HepG2 (cell line): Measurements from ENCODE around the gene SNAI3. TPM values are rescaled to one million over a fixed set of nuclear protein-coding genes. Genes with fewer than 3 reads are reported as not detected.

ENCODE experiments used
- ATAC-seq: fragments of 200-7000 bp; cut with Tn5 transposase; 3 replicates; pipeline ENCODE4 v1.9.1; 2020; ENCODE audit warnings: mild to moderate bottlenecking, moderate library complexity
- BruUV-seq: library from RNA; stranded (reverse); fragments of 400-500 nt; replicated peaks from 2 replicates; lab custom pipeline; 2021; lab: Mats Ljungman, UMichigan
- CTCF ChIA-PET: fragments of 300-600 bp; formaldehyde crosslinking; extraction: SDS; loops from one replicate; lab custom pipeline; 2021; ENCODE audit warnings: low total read pairs, inconsistent platforms, low intra/inter-chr PET ratio; lab: Yijun Ruan, JAX
- POLR2A ChIA-PET: fragments of 350-600 bp; sonication (Branson Sonifier 250); formaldehyde crosslinking; loops from one replicate; lab custom pipeline; 2020; ENCODE audit warnings: antibody characterized with exemption, inconsistent platforms; lab: Yijun Ruan, JAX
- DNase-seq: peaks from one replicate; pipeline ENCODE4 v3.0.0-alpha.2; 2015; ENCODE audit warnings: low spot score
- FAIRE-seq: peaks from 3 replicates; lab custom pipeline; 2011; peaks lifted over from hg19 to GRCh38; lab: Jason Lieb, UNC
- H2AFZ ChIP-seq: one replicate; pipeline ENCODE4 v1.6.1; 2011; ENCODE audit warnings: low read length, inconsistent platforms
- H3K27ac ChIP-seq: fragments of 300-600 bp; 3 replicates; pipeline ENCODE4 v1.8.0; 2011; ENCODE audit warnings: mixed run types, mild to moderate bottlenecking, mixed read lengths, low read length, inconsistent platforms; ENCODE audit not compliant: insufficient read depth; ENCODE audit errors: extremely low read length
- H3K27me3 ChIP-seq, 2 experiments: fragments of 200-600 bp in 1 of 2; 2 replicates in 1 of 2; 3 replicates in 1 of 2; pipeline versions ENCODE4 v1.6.0 to v1.8.0; 2011; ENCODE audit warnings: low read length in 2 of 2, mild to moderate bottlenecking in 2 of 2, moderate library complexity in 2 of 2, inconsistent platforms in 1 of 2; ENCODE audit not compliant: insufficient read depth in 2 of 2, control insufficient read depth in 1 of 2
- H3K36me3 ChIP-seq, 2 experiments: fragments of 200-600 bp in 1 of 2; replicated peaks in 1 of 2; 2 replicates in 1 of 2; 3 replicates in 1 of 2; pipeline versions ENCODE4 v1.5.1 to v1.8.0; 2011; ENCODE audit warnings: low read length in 2 of 2, inconsistent platforms in 1 of 2; ENCODE audit not compliant: insufficient read depth in 2 of 2, control insufficient read depth in 1 of 2
- H3K4me1 ChIP-seq: 2 replicates; pipeline ENCODE4 v1.5.1; 2012; ENCODE audit warnings: low read length, inconsistent platforms; ENCODE audit not compliant: insufficient read depth
- H3K4me2 ChIP-seq: 2 replicates; pipeline ENCODE4 v1.6.0; 2011; ENCODE audit warnings: low read depth, low read length, inconsistent platforms
- H3K4me3 ChIP-seq, 3 experiments: fragments of 200-600 bp in 1 of 3; sonication (generic), shearing (Covaris generic) in 1 of 3; replicated peaks in 1 of 3; 2 replicates each; pipeline ENCODE4 v1.5.1; 2011 to 2016; ENCODE audit warnings: low read length in 3 of 3, inconsistent platforms in 2 of 3, low read depth in 2 of 3, mild to moderate bottlenecking in 2 of 3, control low read depth in 1 of 3, mixed read lengths in 1 of 3; ENCODE audit not compliant: insufficient read depth in 1 of 3
- H3K79me2 ChIP-seq: one replicate; pipeline ENCODE4 v1.6.1; 2011; ENCODE audit warnings: low read length, inconsistent platforms; ENCODE audit not compliant: insufficient read depth
- H3K9ac ChIP-seq: 2 replicates; pipeline ENCODE4 v1.6.0; 2011; ENCODE audit warnings: mild to moderate bottlenecking, low read depth, low read length, inconsistent platforms; ENCODE audit not compliant: insufficient read depth
- H3K9me3 ChIP-seq: 2 replicates; pipeline ENCODE4 v1.5.1; 2012; ENCODE audit warnings: mild to moderate bottlenecking, low read length
- H4K20me1 ChIP-seq: 2 replicates; pipeline ENCODE4 v1.6.0; 2011; ENCODE audit warnings: inconsistent platforms, mild to moderate bottlenecking, low read length, moderate library complexity; ENCODE audit not compliant: insufficient read depth
- FOXJ3 ChIP-seq: sonication (generic); formaldehyde crosslinking; IDR thresholded peaks from 2 replicates; pipeline ENCODE4 v1.4.0; 2020; ENCODE audit warnings: missing genetic modification reagents, mild to moderate bottlenecking, borderline replicate concordance
- KDM5B ChIP-seq: sonication (generic); formaldehyde crosslinking; IDR thresholded peaks from 2 replicates; pipeline ENCODE4 v1.4.0; 2020; ENCODE audit warnings: missing genetic modification reagents, mild to moderate bottlenecking, borderline replicate concordance
- MTA1 ChIP-seq: sonication (generic); formaldehyde crosslinking; IDR thresholded peaks from 2 replicates; pipeline ENCODE4 v1.4.0; 2020; ENCODE audit warnings: missing genetic modification reagents, mild to moderate bottlenecking, borderline replicate concordance
- RARA ChIP-seq: IDR thresholded peaks from 2 replicates; pipeline ENCODE4 v1.6.1; 2016; ENCODE audit warnings: missing genetic modification reagents, missing compliant biosample characterization
- RFX1 ChIP-seq: fragments of 450-650 bp; IDR thresholded peaks from 2 replicates; pipeline ENCODE4 v1.6.1; 2017
- SAP130 ChIP-seq: IDR thresholded peaks from 2 replicates; pipeline ENCODE4 v1.6.1; 2016; ENCODE audit warnings: low read depth
- SKI ChIP-seq: fragments of 450-650 bp; IDR thresholded peaks from one replicate; pipeline ENCODE4 v1.6.1; 2018; ENCODE audit warnings: mild to moderate bottlenecking; ENCODE audit not compliant: partially characterized antibody
- TEAD3 ChIP-seq: optimal IDR thresholded peaks from 2 replicates; pipeline ENCODE3; 2016; ENCODE audit warnings: borderline replicate concordance
- THAP11 ChIP-seq: IDR thresholded peaks from 2 replicates; pipeline ENCODE4 v1.6.1; 2016; ENCODE audit warnings: missing biosample characterization, missing genetic modification reagents
- YEATS4 ChIP-seq: sonication (generic); formaldehyde crosslinking; IDR thresholded peaks from 2 replicates; pipeline ENCODE4 v1.4.0; 2020; ENCODE audit warnings: missing genetic modification reagents, borderline replicate concordance
- ZBTB38 ChIP-seq: sonication (generic); formaldehyde crosslinking; IDR thresholded peaks from 2 replicates; pipeline ENCODE4 v1.5.1; 2020; ENCODE audit warnings: mild to moderate bottlenecking, missing genetic modification reagents
- ZC3H13 ChIP-seq: sonication (generic); formaldehyde crosslinking; IDR thresholded peaks from 2 replicates; pipeline ENCODE4 v1.8.1; 2023; ENCODE audit warnings: mild to moderate bottlenecking, missing genetic modification reagents, moderate library complexity
- ZMAT3 ChIP-seq: sonication (generic); formaldehyde crosslinking; conservative IDR thresholded peaks from 2 replicates; pipeline ENCODE4 v1.7.0; 2021; ENCODE audit warnings: missing genetic modification reagents
- ZNF326 ChIP-seq: sonication (generic); formaldehyde crosslinking; IDR thresholded peaks from 2 replicates; pipeline ENCODE4 v1.4.0; 2020; ENCODE audit warnings: missing genetic modification reagents, borderline replicate concordance
- ZNF350 ChIP-seq: sonication (generic); formaldehyde crosslinking; IDR thresholded peaks from 2 replicates; pipeline ENCODE4 v1.4.0; 2020; ENCODE audit warnings: mild to moderate bottlenecking, low read depth, missing genetic modification reagents, borderline replicate concordance
- ZNF430 ChIP-seq: sonication (generic); formaldehyde crosslinking; IDR thresholded peaks from 2 replicates; pipeline ENCODE4 v1.9.0; 2021; ENCODE audit warnings: mild to moderate bottlenecking, missing genetic modification reagents
- ZNF564 ChIP-seq: sonication (generic); formaldehyde crosslinking; IDR thresholded peaks from 2 replicates; pipeline ENCODE4 v1.8.1; 2023; ENCODE audit warnings: mild to moderate bottlenecking, missing genetic modification reagents
- ZNF644 ChIP-seq: IDR thresholded peaks from 2 replicates; pipeline ENCODE4 v1.6.1; 2016; ENCODE audit warnings: low read depth
- ZNF7 ChIP-seq: IDR thresholded peaks from 2 replicates; pipeline ENCODE4 v1.6.1; 2016; ENCODE audit warnings: missing biosample characterization, missing genetic modification reagents
- WGBS: methylation state at CpG from one replicate; pipeline ENCODE4 v1.1.6; 2017; ENCODE audit warnings: low lambda C conversion rate; 5-methylcytosine and 5-hydroxymethylcytosine counted together
- in situ Hi-C: cut with HindIII; loops from 2 replicates; pipeline ENCODE4 v1.10.0; 2017; ENCODE audit warnings: low pct_unique_long_range_greater_than_20kb; ENCODE audit not compliant: extremely low pct_ligation_motif_present
- intact Hi-C: fragments of 100-400 bp; cut with micrococcal nuclease; formaldehyde crosslinking; loops from one replicate; pipeline ENCODE4 v1.10.0; 2022; ENCODE audit not compliant: unreplicated experiment
- polyA plus RNA-seq, 8 experiments: library from polyadenylated mRNA; depleted of rRNA in 3 of 8; stranded (reverse) in 7 of 8; unstranded in 1 of 8; fragments of >200 nt; fragmentation: Illumina TruSeq in 4 of 8; extraction: Trizol in 4 of 8; gene quantifications; 2 replicates each; pipeline versions ENCODE4 v1.2.1 to v1.2.3, GENCODE V29; 2011 to 2016; ENCODE audit warnings: low read depth in 4 of 8, missing spikeins in 1 of 8, mixed read lengths in 1 of 8; ENCODE audit not compliant: insufficient read depth in 1 of 8
- total RNA-seq, 5 experiments: library from RNA; depleted of rRNA; stranded (reverse); fragments of >200 nt; fragmentation: Illumina TruSeq; extraction: Trizol; gene quantifications; 2 replicates each; pipeline ENCODE4 v1.2.3, GENCODE V29; 2016; ENCODE audit warnings: low read depth in 1 of 5
- TF ChIP-seq, protein P1 (sequence below): sonication (generic); formaldehyde crosslinking; IDR thresholded peaks from 2 replicates; pipeline ENCODE4 v1.9.0; 2021; ENCODE audit warnings: missing genetic modification reagents, borderline replicate concordance
- TF ChIP-seq, protein P2 (sequence below): sonication (generic); formaldehyde crosslinking; IDR thresholded peaks from 2 replicates; pipeline ENCODE4 v1.4.0; 2020; ENCODE audit warnings: missing genetic modification reagents

Gene SNAI3
- total and polyA plus RNA-seq, 2 of the 13 experiments (the other 11 are each of a cell fraction or from before 2014, with no cell fraction given), result 0.09 to 0.18 TPM

DNA sequence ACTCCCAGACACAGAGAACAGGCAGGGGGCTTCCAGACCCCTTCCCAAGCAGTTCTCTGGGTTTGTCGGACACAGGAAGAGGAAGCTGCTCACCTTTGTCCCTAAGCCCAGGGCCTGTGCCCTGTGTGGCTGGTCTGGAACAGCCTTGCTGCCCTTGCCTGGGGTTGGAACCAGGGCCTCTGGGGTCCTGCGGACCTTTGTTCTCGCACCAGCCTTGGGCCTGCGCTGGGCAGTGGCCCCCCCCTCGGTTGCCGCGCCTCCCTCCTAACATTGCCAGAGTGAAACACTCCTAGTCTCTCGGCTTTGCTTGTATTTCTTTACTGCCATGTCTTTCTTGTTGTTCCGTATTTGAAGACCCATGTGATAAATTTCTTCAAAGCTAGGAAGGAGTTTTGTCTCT, 56.5 kb downstream of the SNAI3 start:
- ChIA-PET CTCF (no interaction called here), POLR2A (no interaction called here)

DNA sequence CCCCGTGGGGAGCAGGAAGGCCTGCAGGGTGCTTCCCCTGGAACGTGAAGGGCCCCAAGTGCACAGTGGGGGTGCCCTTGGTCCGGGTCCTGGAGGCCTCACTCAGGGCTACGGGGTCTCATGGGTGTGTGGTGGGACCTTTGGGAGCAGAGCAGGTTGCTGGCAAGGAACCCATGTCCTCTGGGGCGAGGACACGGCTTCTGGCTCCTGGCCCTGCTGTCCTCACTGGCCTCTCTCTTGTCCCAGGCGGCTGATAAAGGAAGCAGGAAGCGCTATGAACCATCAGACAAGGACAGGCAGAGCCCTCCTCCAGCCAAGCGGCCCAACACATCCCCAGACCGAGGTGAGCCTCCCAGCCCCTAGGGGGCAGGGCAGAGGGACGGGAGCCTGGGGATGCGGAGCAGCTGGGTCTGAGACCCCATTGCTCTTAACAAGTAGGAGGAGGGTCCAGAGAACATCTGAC, 57.8 kb downstream of the SNAI3 start:
- no peak overlapping the region for H2AFZ ChIP-seq
- H3K9ac ChIP-seq, result no peak overlapping the region
- intact Hi-C loops, result no loop called here
- H3K36me3 ChIP-seq, result peaks cover 42 to 90% of the 10 kb centered on the region in 2 experiments
- peaks cover 3% of the 10 kb centered on the region; the same call in 1 of the 2 replicates for H4K20me1 ChIP-seq
- H3K4me2 ChIP-seq, result no peak overlapping the region
- H3K79me2 ChIP-seq, result no peaks in the 10 kb centered on the region
- peak; percentile 76 for FAIRE-seq
- CTCF ChIA-PET, result no interaction called here
- H3K27ac ChIP-seq, result no peak overlapping the region
- H3K4me3 ChIP-seq, result no peak overlapping the region
- POLR2A ChIA-PET, result no interaction called here
- BruUV-seq, result no TSS peak
- ATAC-seq, result peak; percentile 83
- 83% methylated on average over 9 of the region's 12 CpGs for WGBS
- DNase-seq, result peak; percentile 59
- H3K9me3 ChIP-seq, result no peaks in the 10 kb centered on the region
- H3K4me1 ChIP-seq, result no peaks in the 10 kb centered on the region
- in situ Hi-C loops, result no loop called here
- H3K27me3 ChIP-seq, result no peaks in the 10 kb centered on the region
- TF ChIP-seq MTA1 (peak; percentile 58; the same call in 1 of the 2 replicates), FOXJ3 (no peak), SKI (peak; percentile 40), ZBTB38 (CRISPR knock-in tag) (peak; percentile 99)
- TF ChIP-seq, protein P1, sequence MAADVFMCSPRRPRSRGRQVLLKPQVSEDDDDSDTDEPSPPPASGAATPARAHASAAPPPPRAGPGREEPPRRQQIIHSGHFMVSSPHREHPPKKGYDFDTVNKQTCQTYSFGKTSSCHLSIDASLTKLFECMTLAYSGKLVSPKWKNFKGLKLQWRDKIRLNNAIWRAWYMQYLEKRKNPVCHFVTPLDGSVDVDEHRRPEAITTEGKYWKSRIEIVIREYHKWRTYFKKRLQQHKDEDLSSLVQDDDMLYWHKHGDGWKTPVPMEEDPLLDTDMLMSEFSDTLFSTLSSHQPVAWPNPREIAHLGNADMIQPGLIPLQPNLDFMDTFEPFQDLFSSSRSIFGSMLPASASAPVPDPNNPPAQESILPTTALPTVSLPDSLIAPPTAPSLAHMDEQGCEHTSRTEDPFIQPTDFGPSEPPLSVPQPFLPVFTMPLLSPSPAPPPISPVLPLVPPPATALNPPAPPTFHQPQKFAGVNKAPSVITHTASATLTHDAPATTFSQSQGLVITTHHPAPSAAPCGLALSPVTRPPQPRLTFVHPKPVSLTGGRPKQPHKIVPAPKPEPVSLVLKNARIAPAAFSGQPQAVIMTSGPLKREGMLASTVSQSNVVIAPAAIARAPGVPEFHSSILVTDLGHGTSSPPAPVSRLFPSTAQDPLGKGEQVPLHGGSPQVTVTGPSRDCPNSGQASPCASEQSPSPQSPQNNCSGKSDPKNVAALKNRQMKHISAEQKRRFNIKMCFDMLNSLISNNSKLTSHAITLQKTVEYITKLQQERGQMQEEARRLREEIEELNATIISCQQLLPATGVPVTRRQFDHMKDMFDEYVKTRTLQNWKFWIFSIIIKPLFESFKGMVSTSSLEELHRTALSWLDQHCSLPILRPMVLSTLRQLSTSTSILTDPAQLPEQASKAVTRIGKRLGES (CRISPR knock-in tag), result no peak

More for the DNA sequence above, 56.5 kb downstream of the SNAI3 start:
- Histone ChIP-seq H3K4me3 (no peak overlapping the region), H3K4me1 (no peaks in the 10 kb centered on the region), H3K36me3 (peaks cover 31 to 79% of the 10 kb centered on the region in 2 experiments), H3K27ac (no peak overlapping the region), H3K9ac (no peak overlapping the region), H3K4me2 (no peak overlapping the region), H3K9me3 (no peaks in the 10 kb centered on the region), H3K79me2 (no peaks in the 10 kb centered on the region), H4K20me1 (peaks cover 3% of the 10 kb centered on the region; the same call in 1 of the 2 replicates), H2AFZ (no peak overlapping the region), H3K27me3 (no peaks in the 10 kb centered on the region)
- in situ Hi-C loops (no loop called here), intact Hi-C loops (no loop called here)
- no peak for FAIRE-seq
- no peak for ATAC-seq
- no peak for DNase-seq
- no TSS peak for BruUV-seq
- 88% methylated on average over 9 of the region's 9 CpGs for WGBS
- no peak for TF ChIP-seq ZC3H13 (CRISPR knock-in tag)
- TF ChIP-seq YEATS4 (CRISPR knock-in tag), result no peak
- TF ChIP-seq RFX1, result no peak
- TF ChIP-seq TEAD3, result no peak
- no peak for TF ChIP-seq ZMAT3 (CRISPR knock-in tag)
- no peak for TF ChIP-seq SAP130 (CRISPR knock-in tag)
- no peak for TF ChIP-seq ZNF644 (CRISPR knock-in tag)
- TF ChIP-seq ZNF350 (CRISPR knock-in tag), result no peak
- no peak for TF ChIP-seq RARA (CRISPR knock-in tag)
- TF ChIP-seq, protein P2, sequence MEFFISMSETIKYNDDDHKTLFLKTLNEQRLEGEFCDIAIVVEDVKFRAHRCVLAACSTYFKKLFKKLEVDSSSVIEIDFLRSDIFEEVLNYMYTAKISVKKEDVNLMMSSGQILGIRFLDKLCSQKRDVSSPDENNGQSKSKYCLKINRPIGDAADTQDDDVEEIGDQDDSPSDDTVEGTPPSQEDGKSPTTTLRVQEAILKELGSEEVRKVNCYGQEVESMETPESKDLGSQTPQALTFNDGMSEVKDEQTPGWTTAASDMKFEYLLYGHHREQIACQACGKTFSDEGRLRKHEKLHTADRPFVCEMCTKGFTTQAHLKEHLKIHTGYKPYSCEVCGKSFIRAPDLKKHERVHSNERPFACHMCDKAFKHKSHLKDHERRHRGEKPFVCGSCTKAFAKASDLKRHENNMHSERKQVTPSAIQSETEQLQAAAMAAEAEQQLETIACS (CRISPR knock-in tag), result no peak
- TF ChIP-seq ZNF7, result no peak
- TF ChIP-seq THAP11, result no peak
- TF ChIP-seq KDM5B, result no peak
- TF ChIP-seq ZNF564, result no peak
- no peak for TF ChIP-seq ZNF430 (CRISPR knock-in tag)
- TF ChIP-seq ZNF326, result no peak
